Erythroblast (primary cell): Measurements from ENCODE around the gene SULF2.

ENCODE experiments used
- GATA1 ChIP-seq: IDR thresholded peaks from 2 replicates; pipeline ENCODE4 v1.6.1; 2011; ENCODE audit warnings: low read depth, mild to moderate bottlenecking, control low read depth, low read length, moderate library complexity
- POLR2A ChIP-seq: IDR thresholded peaks from 2 replicates; pipeline ENCODE4 v1.6.1; 2011; ENCODE audit warnings: mild to moderate bottlenecking, low read length

DNA sequence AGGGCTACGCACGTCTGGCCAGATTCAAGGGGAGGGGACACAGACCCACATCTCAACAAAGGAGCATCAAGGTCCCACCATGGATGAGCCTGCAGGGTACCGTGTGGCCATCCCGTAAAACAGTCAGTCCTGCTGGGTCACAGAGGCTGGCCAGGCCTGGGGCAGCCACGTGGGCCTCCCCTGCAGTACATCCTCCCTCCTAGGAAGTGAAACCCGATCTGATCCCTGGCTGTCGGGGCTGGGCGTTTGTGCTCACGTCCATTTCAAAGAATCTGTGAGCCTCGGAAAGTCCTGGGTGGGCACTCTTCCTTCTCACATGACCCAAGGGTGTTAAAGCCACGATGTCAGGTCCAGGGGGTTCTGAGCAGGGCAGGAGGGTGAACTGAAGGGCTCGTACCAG lies 14.3 kb downstream of the SULF2 start:
- TF ChIP-seq POLR2A: no peak
- no peak for TF ChIP-seq GATA1
